HEK293 (cell line): ENCODE data around the gene WRAP53.

Source experiments
- KLF9 ChIP-seq: fragments of 450-650 bp; formaldehyde crosslinking; IDR thresholded peaks from 2 replicates; pipeline ENCODE4 v1.5.1; 2016; ENCODE audit warnings: missing biosample characterization, missing genetic modification characterization, low read depth
- ZNF146 ChIP-seq: fragments of 450-650 bp; formaldehyde crosslinking; IDR thresholded peaks from 2 replicates; pipeline ENCODE4 v1.5.1; 2016; ENCODE audit warnings: missing biosample characterization, missing genetic modification characterization
- ZNF155 ChIP-seq: fragments of 450-650 bp; formaldehyde crosslinking; IDR thresholded peaks from 2 replicates; pipeline ENCODE4 v1.5.1; 2016; ENCODE audit warnings: missing biosample characterization, missing genetic modification characterization
- TF ChIP-seq, protein P1 (sequence below): fragments of 450-650 bp; formaldehyde crosslinking; IDR thresholded peaks from 2 replicates; pipeline ENCODE4 v1.5.1; 2016; ENCODE audit warnings: missing biosample characterization, missing genetic modification characterization

DNA sequence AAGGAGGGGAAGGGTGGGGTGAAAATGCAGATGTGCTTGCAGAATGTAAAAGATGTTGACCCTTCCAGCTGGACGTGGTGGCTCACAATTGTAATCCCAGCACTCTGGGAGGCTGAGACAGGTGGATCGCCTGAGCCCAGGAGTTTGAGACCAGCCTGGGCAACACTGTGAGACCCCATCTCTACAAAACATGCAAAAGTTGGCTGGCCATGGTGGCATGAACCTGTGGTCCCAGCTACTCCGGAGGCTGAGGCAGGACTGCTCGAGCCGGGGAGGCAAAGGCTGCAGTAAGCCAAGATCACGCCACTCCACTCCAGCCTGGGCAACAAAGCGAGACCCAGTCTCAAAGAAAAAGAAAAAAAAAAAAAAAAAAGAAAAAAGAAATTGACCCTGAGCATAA is 19.8 kb upstream of the WRAP53 start:
- TF ChIP-seq, protein P1, sequence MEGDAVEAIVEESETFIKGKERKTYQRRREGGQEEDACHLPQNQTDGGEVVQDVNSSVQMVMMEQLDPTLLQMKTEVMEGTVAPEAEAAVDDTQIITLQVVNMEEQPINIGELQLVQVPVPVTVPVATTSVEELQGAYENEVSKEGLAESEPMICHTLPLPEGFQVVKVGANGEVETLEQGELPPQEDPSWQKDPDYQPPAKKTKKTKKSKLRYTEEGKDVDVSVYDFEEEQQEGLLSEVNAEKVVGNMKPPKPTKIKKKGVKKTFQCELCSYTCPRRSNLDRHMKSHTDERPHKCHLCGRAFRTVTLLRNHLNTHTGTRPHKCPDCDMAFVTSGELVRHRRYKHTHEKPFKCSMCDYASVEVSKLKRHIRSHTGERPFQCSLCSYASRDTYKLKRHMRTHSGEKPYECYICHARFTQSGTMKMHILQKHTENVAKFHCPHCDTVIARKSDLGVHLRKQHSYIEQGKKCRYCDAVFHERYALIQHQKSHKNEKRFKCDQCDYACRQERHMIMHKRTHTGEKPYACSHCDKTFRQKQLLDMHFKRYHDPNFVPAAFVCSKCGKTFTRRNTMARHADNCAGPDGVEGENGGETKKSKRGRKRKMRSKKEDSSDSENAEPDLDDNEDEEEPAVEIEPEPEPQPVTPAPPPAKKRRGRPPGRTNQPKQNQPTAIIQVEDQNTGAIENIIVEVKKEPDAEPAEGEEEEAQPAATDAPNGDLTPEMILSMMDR (tag by site-specific recombination), result no peak
- TF ChIP-seq ZNF146 (no peak), KLF9 (no peak), ZNF155 (tag by site-specific recombination) (no peak)
